Ectodermal cell (in vitro differentiated cells): Measurements from ENCODE around the gene CCDC39.
"Not testable (repeated sequence)": the region's sequence is repeated elsewhere in the genome, so short reads cannot be mapped to it uniquely, and the experiment has no call there.

Source experiments
- H3K27ac ChIP-seq: 2 replicates; pipeline ENCODE4 v1.7.0; 2013; ENCODE audit warnings: mild to moderate bottlenecking, low read depth, low read length; ENCODE audit not compliant: insufficient read depth, poor library complexity, severe bottlenecking
- H3K27me3 ChIP-seq: 2 replicates; pipeline ENCODE4 v1.7.0; 2013; ENCODE audit warnings: mild to moderate bottlenecking, low read length; ENCODE audit not compliant: insufficient read depth, control insufficient read depth, poor library complexity, severe bottlenecking
- H3K36me3 ChIP-seq: one replicate; pipeline ENCODE4 v1.7.0; 2013; ENCODE audit warnings: low read length; ENCODE audit not compliant: control insufficient read depth, insufficient read depth
- H3K4me1 ChIP-seq: one replicate; pipeline ENCODE4 v1.7.0; 2013; ENCODE audit warnings: low read length; ENCODE audit not compliant: control insufficient read depth, insufficient read depth
- H3K4me3 ChIP-seq: 2 replicates; pipeline ENCODE4 v1.7.0; 2013; ENCODE audit warnings: low read depth, low read length, control low read depth; ENCODE audit not compliant: insufficient read depth
- H3K9me3 ChIP-seq: 2 replicates; pipeline ENCODE4 v1.7.0; 2013; ENCODE audit warnings: mild to moderate bottlenecking, low read length, moderate library complexity; ENCODE audit not compliant: control insufficient read depth
- WGBS, 2 experiments: methylation state at CpG; one replicate each; pipeline ENCODE4 v1.1.7; 2013; ENCODE audit warnings: missing lambda C conversion rate in 2 of 2; 5-methylcytosine and 5-hydroxymethylcytosine counted together

CCDC39 gene

DNA sequence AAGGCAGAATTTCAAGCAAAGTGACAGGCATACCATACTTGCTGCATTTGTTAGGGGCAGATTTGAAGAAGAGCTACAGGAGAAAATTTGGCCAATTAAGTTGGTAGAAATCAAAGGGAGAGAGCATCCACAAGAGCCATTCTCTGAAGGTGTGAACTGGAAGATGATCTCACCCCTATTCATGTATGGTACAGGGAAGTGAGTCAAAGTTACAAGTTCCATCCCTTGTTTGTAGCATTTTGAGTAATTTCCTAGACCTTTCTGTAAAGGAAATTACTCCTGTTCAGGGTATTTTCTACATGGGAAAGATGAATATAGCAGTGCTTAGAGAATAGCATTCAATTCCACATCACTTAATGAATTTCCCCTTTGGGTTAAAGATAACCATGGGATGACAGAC lies 48.9 kb downstream of the CCDC39 start:
- no peaks in the 10 kb centered on the region for H3K9me3 ChIP-seq
- no peak overlapping the region for H3K4me3 ChIP-seq
- no peaks in the 10 kb centered on the region for H3K4me1 ChIP-seq
- H3K36me3 ChIP-seq, result peaks cover 3% of the 10 kb centered on the region
- H3K27ac ChIP-seq, result no peak overlapping the region
- no peaks in the 10 kb centered on the region for H3K27me3 ChIP-seq

GRCh38 chr3:180626844-180627243 lies 52.4 kb downstream of the CCDC39 start:
- no peak overlapping the region for H3K4me3 ChIP-seq
- H3K27me3 ChIP-seq, result no peaks in the 10 kb centered on the region
- H3K9me3 ChIP-seq, result no peaks in the 10 kb centered on the region
- H3K36me3 ChIP-seq, result peaks cover 3% of the 10 kb centered on the region
- H3K4me1 ChIP-seq, result no peaks in the 10 kb centered on the region
- no peak overlapping the region for H3K27ac ChIP-seq
- WGBS, 2 experiments, result 89 to 91% methylated on average over 1 of the region's 2 CpGs

GRCh38 chr3:180624714-180625113 lies 54.6 kb downstream of the CCDC39 start:
- no peak overlapping the region for H3K27ac ChIP-seq
- WGBS, 2 experiments, result 81 to 100% methylated on average over 2 of the region's 2 CpGs
- no peaks in the 10 kb centered on the region for H3K9me3 ChIP-seq
- H3K4me3 ChIP-seq, result no peak overlapping the region
- no peaks in the 10 kb centered on the region for H3K4me1 ChIP-seq
- no peaks in the 10 kb centered on the region for H3K27me3 ChIP-seq
- peaks cover 3% of the 10 kb centered on the region for H3K36me3 ChIP-seq

DNA sequence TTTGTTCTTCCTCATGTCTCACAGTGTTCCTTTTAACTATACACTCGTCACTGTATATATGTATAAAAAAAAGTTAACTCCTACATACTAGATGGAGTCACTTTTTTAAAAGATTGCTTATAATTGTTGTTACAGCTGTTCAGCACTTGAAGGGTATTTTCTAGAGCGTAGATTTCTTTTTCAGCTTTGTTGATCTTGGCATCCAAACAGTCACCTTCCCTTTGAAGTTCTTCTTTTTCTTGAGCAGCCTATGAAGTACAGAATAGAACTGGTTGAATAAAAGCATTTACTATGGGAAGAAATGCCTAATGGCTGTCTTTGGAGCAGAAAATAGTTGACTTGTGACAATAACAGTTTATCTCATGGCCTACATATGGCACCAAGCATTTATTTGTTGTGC lies 59.6 kb downstream of the CCDC39 start:
- H3K4me1 ChIP-seq, result no peaks in the 10 kb centered on the region
- H3K4me3 ChIP-seq, result no peak overlapping the region

DNA sequence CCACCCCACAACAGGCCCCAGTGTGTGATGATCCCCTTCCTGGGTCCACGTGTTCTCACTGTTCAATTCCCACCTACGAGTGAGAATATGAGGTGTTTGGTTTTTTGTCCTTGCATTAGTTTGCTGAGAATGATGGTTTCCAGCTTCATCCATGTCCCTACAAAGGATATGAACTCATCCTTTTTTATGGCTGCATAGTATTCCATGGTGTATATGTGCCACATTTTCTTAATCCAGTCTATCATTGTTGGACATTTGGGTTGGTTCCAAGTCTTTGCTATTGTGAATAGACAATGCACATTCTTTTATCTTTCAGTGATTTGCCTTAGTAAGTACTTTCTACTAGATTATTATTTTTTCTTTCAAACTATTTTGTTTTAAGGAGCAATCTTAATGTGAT lies 60.7 kb downstream of the CCDC39 start:
- H3K36me3 ChIP-seq, H3K4me3 ChIP-seq, H3K4me1 ChIP-seq, H3K9me3 ChIP-seq, H3K27ac ChIP-seq, H3K27me3 ChIP-seq: not testable (repeated sequence)
- WGBS, 2 experiments, result 80% methylated on average over 1 of the region's 2 CpGs; no CpG with 5 or more reads in 1 of the 2 experiments

More for the DNA sequence above, 59.6 kb downstream of the CCDC39 start:
- H3K27me3 ChIP-seq, result no peaks in the 10 kb centered on the region
- H3K27ac ChIP-seq, result no peak overlapping the region
- no peaks in the 10 kb centered on the region for H3K9me3 ChIP-seq
- H3K36me3 ChIP-seq, result no peaks in the 10 kb centered on the region
- WGBS, 2 experiments, result 96 to 100% methylated on average over 1 of the region's 2 CpGs

DNA sequence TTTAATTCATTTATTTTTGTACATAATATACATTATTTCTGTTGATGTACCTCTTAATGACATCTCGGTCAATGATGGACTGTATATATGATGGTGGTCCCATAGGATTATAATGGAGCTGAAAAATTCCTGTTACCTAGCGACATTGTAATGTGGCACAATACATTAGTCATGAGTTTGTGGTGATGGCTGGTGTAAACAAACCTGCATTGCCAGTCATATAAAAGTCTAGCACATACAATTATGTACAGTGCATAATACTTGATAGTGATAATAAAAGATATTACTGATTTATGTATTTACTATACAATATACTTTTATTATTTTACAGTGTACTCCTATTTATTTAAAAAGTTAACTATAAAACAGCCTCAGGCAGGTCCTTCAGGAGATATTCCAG lies 62.2 kb downstream of the CCDC39 start:
- no peaks in the 10 kb centered on the region for H3K27me3 ChIP-seq
- WGBS, 2 experiments, result 94% methylated on average over 2 of the region's 2 CpGs
- no peaks in the 10 kb centered on the region for H3K9me3 ChIP-seq
- H3K36me3 ChIP-seq, result peaks cover 3% of the 10 kb centered on the region
- no peak overlapping the region for H3K4me3 ChIP-seq
- no peaks in the 10 kb centered on the region for H3K4me1 ChIP-seq
- no peak overlapping the region for H3K27ac ChIP-seq

DNA sequence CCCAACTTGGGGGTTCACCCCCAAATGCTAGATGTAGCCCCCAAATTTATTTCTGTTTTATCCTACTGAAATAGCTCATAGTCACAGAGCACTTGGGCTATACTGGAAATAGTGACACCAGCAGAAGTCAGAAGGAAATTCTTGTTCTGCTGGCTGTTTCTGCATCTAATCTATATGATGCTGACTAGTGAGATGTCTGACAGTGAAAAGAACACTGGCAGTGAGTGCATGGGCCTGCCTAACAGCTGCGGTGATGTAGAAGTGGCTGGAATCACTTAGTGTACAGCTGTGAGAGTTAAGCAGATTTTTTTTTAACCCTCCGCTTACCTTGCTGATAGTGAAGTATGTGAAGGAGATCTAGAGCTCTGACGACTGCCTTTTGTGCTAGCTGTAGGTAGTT lies 63.3 kb downstream of the CCDC39 start:
- Histone ChIP-seq H3K4me1 (no peaks in the 10 kb centered on the region), H3K36me3 (peaks cover 10% of the 10 kb centered on the region), H3K9me3 (no peaks in the 10 kb centered on the region), H3K27ac (no peak overlapping the region), H3K27me3 (no peaks in the 10 kb centered on the region), H3K4me3 (no peak overlapping the region)
- WGBS, 2 experiments, result 81 to 97% methylated on average over 2 to 3 of the region's 3 CpGs

DNA sequence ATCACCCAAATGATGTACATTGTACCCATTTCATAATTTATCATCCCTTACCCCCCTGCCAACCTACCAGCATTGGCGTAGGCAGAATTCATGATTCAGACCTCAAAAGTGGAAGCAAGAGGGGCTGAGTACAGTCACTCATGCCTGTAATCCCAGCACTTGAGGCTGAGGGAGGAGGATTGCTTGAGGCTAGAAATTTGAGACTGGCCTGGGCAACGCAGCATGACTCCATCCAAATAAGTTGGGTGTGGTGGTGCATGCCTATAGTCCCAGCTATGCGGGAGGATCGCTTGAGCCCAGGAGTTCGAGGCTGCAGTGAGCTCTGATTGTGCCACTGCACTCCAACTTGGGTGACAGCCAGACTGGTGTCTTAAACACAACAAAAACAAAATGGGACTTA lies 66.9 kb downstream of the CCDC39 start:
- 92 to 96% methylated on average over 5 of the region's 5 CpGs for WGBS, 2 experiments
- no peaks in the 10 kb centered on the region for H3K9me3 ChIP-seq
- peaks cover 23% of the 10 kb centered on the region for H3K36me3 ChIP-seq
- H3K4me3 ChIP-seq, result no peak overlapping the region
- no peaks in the 10 kb centered on the region for H3K27me3 ChIP-seq
- H3K27ac ChIP-seq, result no peak overlapping the region
- H3K4me1 ChIP-seq, result no peaks in the 10 kb centered on the region

- Histone ChIP-seq H3K4me3 (no peak overlapping the region), H3K36me3 (peaks cover 23% of the 10 kb centered on the region), H3K9me3 (no peaks in the 10 kb centered on the region), H3K4me1 (no peaks in the 10 kb centered on the region), H3K27ac (no peak overlapping the region), H3K27me3 (no peaks in the 10 kb centered on the region)
- WGBS, 2 experiments, result 93 to 96% methylated on average over 1 of the region's 1 CpG
Measured at GRCh38 chr3:180611006-180611405, 68.3 kb downstream of the CCDC39 start.

- WGBS, 2 experiments, result 8 to 9% methylated on average over 70 of the region's 70 CpGs
- Histone ChIP-seq H3K27me3 (peaks cover 38% of the 10 kb centered on the region), H3K27ac (peak within 1 kb of the TSS; percentile 82), H3K4me3 (peak within 1 kb of the TSS; percentile 99), H3K4me1 (peaks cover 3% of the 10 kb centered on the region), H3K36me3 (peaks cover 13% of the 10 kb centered on the region), H3K9me3 (no peaks in the 10 kb centered on the region)
Measured at GRCh38 chr3:180601688-180602666, 77.3 kb downstream of the CCDC39 start, which contains the start of gene TTC14. TTC14 (plus strand) TSS chr3:180602163; CDS start chr3:180602262, 99 bp downstream.
